Measurements from ENCODE around the gene TBC1D3E. TPM values are rescaled to one million over a fixed set of nuclear protein-coding genes. Genes with fewer than 3 reads are reported as not detected.
"Not testable (repeated sequence)": the region's sequence is repeated elsewhere in the genome, so short reads cannot be mapped to it uniquely, and the experiment has no call there.

The TBC1D3E gene
- total RNA-seq (2013; cell fraction: nucleolus; rRNA removed), result not detected in 2 replicates
- total RNA-seq (2014; rRNA removed) (not detected in 2 replicates), total RNA-seq (2014; rRNA removed; fragmentation: Illumina TruSeq; extraction: Trizol) (not detected in 2 replicates), total RNA-seq (2021) (not detected in 2 replicates), polyA plus RNA-seq (2011; rRNA removed) (0.04 TPM in 1 of 2 replicates, not detected in the other), polyA plus RNA-seq (2014; fragmentation: Illumina TruSeq; extraction: Trizol) (not detected in 2 replicates), polyA plus RNA-seq (2014; fragmentation: Nextera tagmentation; extraction: Ambion mirVana) (not detected), polyA plus RNA-seq (2014; rRNA removed) (not detected in 2 replicates), polyA plus RNA-seq (2016; fragmentation: Nextera tagmentation; extraction: Ambion mirVana) (not detected), polyA minus RNA-seq (2011; rRNA and poly(A)+ RNA removed) (not detected in 2 replicates), Bru-seq, nascent RNA (percentile 19 among the genes with signal in this experiment), BruChase-seq, experiment 1, labeled RNA remaining after a 6-hour chase (percentile 20 among the genes with signal in this experiment), BruChase-seq, experiment 2, labeled RNA remaining after a 2-hour chase (percentile 15 among the genes with signal in this experiment)
- not detected for polyA plus RNA-seq (2011; ENCODE audit: low read depth)
- polyA plus RNA-seq (2011; cell fraction: cytosol; rRNA removed), result not detected in 2 replicates
- polyA plus RNA-seq (2011; cell fraction: nucleus; rRNA removed), result not detected in 2 replicates
- 0.12 TPM in 1 of 2 replicates, not detected in the other for polyA plus RNA-seq (2012)
- not detected in 2 replicates for polyA minus RNA-seq (2011; cell fraction: cytosol; rRNA and poly(A)+ RNA removed)
- polyA minus RNA-seq (2011; cell fraction: nucleus; rRNA and poly(A)+ RNA removed), result not detected in 2 replicates
- long read RNA-seq, experiment 1, result 0 reads
- long read RNA-seq, experiment 2, result 0 reads

GRCh38 chr17:38127651-38128050 lies at the start of gene TBC1D3E:
Gene TBC1D3E, plus strand, starts transcription at chr17:38127951. Its CDS starts 1,545 bp downstream, at chr17:38129496.
- DNase-seq (ENCODE audit: low read depth, low spot score); H3K4me3 ChIP-seq; in situ Hi-C loops (cut with MboI); SMC1A ChIA-PET (ENCODE audit: uncharacterized antibody, unreplicated experiment); H3K9me3 ChIP-seq (replicated peaks; ENCODE audit: control insufficient read depth, insufficient read depth, low read length); ATAC-seq; H3K27me3 ChIP-seq (replicated peaks in 1 of 2; ENCODE audit: control insufficient read depth in 2 of 2, insufficient read depth in 2 of 2, low read length in 1 of 2); RAD21 ChIA-PET (ENCODE audit: unreplicated experiment); H3K27ac ChIP-seq (ENCODE audit: control insufficient read depth, insufficient read depth); H4K20me1 ChIP-seq (ENCODE audit: control insufficient read depth, insufficient read depth); H3K9ac ChIP-seq (ENCODE audit: control insufficient read depth, insufficient read depth, low read length); FAIRE-seq; CTCF ChIA-PET; H3K79me2 ChIP-seq (ENCODE audit: control insufficient read depth, insufficient read depth, low read length); H3K4me1 ChIP-seq (ENCODE audit: control insufficient read depth, insufficient read depth, low read length); H3K36me3 ChIP-seq (ENCODE audit: control insufficient read depth in 2 of 2, insufficient read depth in 2 of 2, low read length in 1 of 2); POLR2A ChIA-PET; H3K4me2 ChIP-seq (ENCODE audit: control insufficient read depth, insufficient read depth); H2AFZ ChIP-seq (ENCODE audit: control insufficient read depth, low read depth, low read length); intact Hi-C loops (cut with micrococcal nuclease; ENCODE audit: unreplicated experiment); BruUV-seq (replicated peaks): not testable (repeated sequence)
- WGBS (ENCODE audit: insufficient coverage, insufficient replicate concordance, low lambda C conversion rate, missing lambda C conversion rate), result no CpG with 5 or more reads among the region's 9 CpGs

DNA sequence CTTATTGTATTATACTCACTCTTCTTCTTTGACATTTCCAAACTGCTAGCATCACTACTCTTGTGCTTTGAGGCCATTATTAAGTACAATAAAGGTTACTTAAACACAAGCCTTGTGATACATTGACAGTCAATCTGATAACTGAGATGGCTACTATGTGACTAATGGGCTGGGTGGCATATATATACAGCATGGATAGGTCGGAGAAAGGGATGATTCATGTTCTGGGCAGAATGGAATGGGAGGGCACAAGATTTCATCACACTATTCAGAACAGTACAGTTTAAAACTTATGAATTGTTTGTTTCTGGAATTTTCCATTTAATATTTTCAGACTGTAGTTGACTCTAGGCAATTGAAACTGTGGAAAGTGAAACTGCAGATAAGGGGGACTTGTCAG lies 40.4 kb upstream of the TBC1D3E start:
- CTCF ChIA-PET; H3K4me3 ChIP-seq; H2AFZ ChIP-seq (ENCODE audit: control insufficient read depth, low read depth, low read length); POLR2A ChIA-PET; H3K9me3 ChIP-seq (replicated peaks; ENCODE audit: control insufficient read depth, insufficient read depth, low read length); ATAC-seq; H3K27ac ChIP-seq (ENCODE audit: control insufficient read depth, insufficient read depth); in situ Hi-C loops (cut with MboI); BruUV-seq (replicated peaks); intact Hi-C loops (cut with micrococcal nuclease; ENCODE audit: unreplicated experiment); H3K4me2 ChIP-seq (ENCODE audit: control insufficient read depth, insufficient read depth); H3K79me2 ChIP-seq (ENCODE audit: control insufficient read depth, insufficient read depth, low read length); H4K20me1 ChIP-seq (ENCODE audit: control insufficient read depth, insufficient read depth); SMC1A ChIA-PET (ENCODE audit: uncharacterized antibody, unreplicated experiment); RAD21 ChIA-PET (ENCODE audit: unreplicated experiment); H3K4me1 ChIP-seq (ENCODE audit: control insufficient read depth, insufficient read depth, low read length); FAIRE-seq; H3K27me3 ChIP-seq (replicated peaks in 1 of 2; ENCODE audit: control insufficient read depth in 2 of 2, insufficient read depth in 2 of 2, low read length in 1 of 2); H3K9ac ChIP-seq (ENCODE audit: control insufficient read depth, insufficient read depth, low read length); DNase-seq (ENCODE audit: low read depth, low spot score); H3K36me3 ChIP-seq (ENCODE audit: control insufficient read depth in 2 of 2, insufficient read depth in 2 of 2, low read length in 1 of 2): not testable (repeated sequence)
- no CpG with 5 or more reads among the region's 1 CpG for WGBS (ENCODE audit: insufficient coverage, insufficient replicate concordance, low lambda C conversion rate, missing lambda C conversion rate)

- H2AFZ ChIP-seq (ENCODE audit: control insufficient read depth, low read depth, low read length); POLR2A ChIA-PET; H3K4me2 ChIP-seq (ENCODE audit: control insufficient read depth, insufficient read depth); SMC1A ChIA-PET (ENCODE audit: uncharacterized antibody, unreplicated experiment); H4K20me1 ChIP-seq (ENCODE audit: control insufficient read depth, insufficient read depth); in situ Hi-C loops (cut with MboI); FAIRE-seq; H3K27ac ChIP-seq (ENCODE audit: control insufficient read depth, insufficient read depth); RAD21 ChIA-PET (ENCODE audit: unreplicated experiment); BruUV-seq (replicated peaks); H3K4me1 ChIP-seq (ENCODE audit: control insufficient read depth, insufficient read depth, low read length); H3K9me3 ChIP-seq (replicated peaks; ENCODE audit: control insufficient read depth, insufficient read depth, low read length); intact Hi-C loops (cut with micrococcal nuclease; ENCODE audit: unreplicated experiment); DNase-seq (ENCODE audit: low read depth, low spot score); H3K36me3 ChIP-seq (ENCODE audit: control insufficient read depth in 2 of 2, insufficient read depth in 2 of 2, low read length in 1 of 2); H3K9ac ChIP-seq (ENCODE audit: control insufficient read depth, insufficient read depth, low read length); H3K4me3 ChIP-seq; H3K79me2 ChIP-seq (ENCODE audit: control insufficient read depth, insufficient read depth, low read length); H3K27me3 ChIP-seq (replicated peaks in 1 of 2; ENCODE audit: control insufficient read depth in 2 of 2, insufficient read depth in 2 of 2, low read length in 1 of 2); CTCF ChIA-PET; ATAC-seq: not testable (repeated sequence)
- WGBS (ENCODE audit: insufficient coverage, insufficient replicate concordance, low lambda C conversion rate, missing lambda C conversion rate), result 100% methylated on average over 6 of the region's 10 CpGs
Measured at GRCh38 chr17:38088120-38088519, 39.6 kb upstream of the TBC1D3E start.

Data from GM12878 (cell line).